GM18507 (cell line): Measurements from ENCODE around the gene APOA4.
"Not testable (repeated sequence)": the region's sequence is repeated elsewhere in the genome, so short reads cannot be mapped to it uniquely, and the experiment has no call there.

ENCODE experiments used
- DNase-seq: peaks from one replicate; pipeline ENCODE4 v3.0.0; 2011; ENCODE audit warnings: low read depth; ENCODE audit not compliant: insufficient read length; ENCODE audit errors: extremely low spot score
- FAIRE-seq: peaks from 2 replicates; lab custom pipeline; 2011; peaks lifted over from hg19 to GRCh38; lab: Jason Lieb, UNC

APOA4 gene

DNA sequence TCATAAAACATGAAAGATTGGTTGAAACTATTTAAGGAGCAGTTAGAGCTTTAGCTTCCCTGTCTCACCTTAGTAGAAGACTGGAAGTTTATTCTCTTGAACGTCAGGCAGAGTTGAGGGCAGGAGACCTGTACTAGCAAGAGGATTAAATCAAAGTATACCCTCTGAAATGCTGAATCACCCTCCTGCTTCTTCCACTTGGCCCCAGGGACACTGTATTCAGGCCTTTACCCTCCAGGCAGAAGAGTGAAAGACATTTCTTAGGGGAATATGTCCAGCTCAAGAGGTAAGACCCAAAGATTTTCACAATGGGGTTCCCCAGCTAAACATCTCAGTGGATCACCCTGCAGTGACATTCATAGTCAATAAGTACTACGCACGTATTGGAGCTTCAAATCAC is 11.9 kb downstream of the APOA4 start:
- DNase-seq (no peak), FAIRE-seq (no peak)

DNA sequence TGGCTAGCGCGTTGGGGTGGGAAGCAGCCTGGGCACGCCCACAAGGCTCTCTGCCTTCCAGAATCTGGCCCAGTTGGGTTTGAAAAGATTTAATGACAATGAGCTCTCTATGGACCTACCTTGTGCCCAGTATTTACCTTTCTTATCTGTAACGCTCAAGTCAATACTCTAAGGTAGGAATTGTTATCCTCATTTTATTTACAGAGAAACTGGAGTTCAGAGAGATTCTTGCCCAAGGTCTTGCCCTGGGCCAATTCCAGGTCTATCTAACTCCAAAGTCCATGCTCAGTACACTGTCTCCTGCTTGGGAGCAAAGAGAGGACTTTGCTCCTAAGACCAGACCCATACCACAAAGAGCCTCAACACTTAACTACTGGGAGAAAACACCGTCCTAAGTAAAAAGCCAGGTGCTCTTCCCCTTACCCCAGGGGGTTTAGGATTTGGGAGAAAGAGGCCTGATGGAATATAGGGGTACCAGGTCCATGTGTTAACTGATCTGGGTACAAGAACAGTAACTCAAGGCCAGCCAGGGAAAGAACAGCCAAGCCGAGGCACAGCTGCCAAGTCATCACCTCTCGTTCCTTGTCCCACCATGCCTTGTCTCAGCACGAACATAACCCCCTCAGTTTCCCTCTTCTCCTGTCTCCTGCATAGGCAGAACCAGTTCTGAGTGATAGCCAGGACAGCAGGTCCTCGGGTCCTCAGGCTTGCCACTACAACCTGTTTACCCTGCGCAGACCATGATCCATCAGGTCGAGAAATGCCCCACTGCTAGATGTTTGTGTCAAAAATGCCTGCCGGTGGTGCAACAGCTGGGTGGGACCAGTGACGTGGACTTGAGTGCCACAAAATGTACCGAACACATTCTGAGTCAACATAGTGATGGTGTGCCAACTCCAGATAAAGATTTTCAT is 14.6 kb downstream of the APOA4 start:
- DNase-seq (no peak), FAIRE-seq (no peak)

DNA sequence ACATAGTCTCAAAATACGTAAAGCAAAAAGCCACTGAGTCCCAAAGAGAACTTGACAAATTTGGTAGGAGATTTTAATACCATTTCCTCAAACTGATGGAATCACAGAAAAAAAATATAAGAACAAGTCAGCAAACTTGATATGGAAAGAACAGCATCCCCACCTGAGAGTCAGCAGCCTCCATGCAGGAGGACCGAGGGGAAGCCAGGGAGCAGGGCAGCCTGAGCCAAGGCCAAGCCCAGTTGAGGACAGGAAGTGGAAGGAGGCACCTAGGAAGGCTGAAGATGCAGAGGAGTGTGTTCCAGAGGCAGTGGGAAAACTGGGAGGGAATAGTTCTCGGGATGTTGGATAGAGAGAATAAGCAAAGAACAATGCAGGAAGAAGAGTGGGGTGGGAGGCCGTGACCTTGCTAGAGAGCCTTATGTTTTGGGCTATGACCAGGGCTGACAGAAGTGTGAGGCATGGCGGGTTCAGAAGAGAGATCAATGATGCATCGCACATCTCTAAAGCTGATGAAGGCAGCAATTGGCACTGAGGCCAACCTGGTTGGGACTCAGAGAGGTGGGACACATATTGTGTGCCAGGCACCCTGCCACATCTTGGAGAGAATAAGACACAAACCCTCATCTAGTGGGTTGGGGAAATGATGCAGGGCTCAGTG is 15.4 kb downstream of the APOA4 start:
- FAIRE-seq (no peak), DNase-seq (no peak)

DNA sequence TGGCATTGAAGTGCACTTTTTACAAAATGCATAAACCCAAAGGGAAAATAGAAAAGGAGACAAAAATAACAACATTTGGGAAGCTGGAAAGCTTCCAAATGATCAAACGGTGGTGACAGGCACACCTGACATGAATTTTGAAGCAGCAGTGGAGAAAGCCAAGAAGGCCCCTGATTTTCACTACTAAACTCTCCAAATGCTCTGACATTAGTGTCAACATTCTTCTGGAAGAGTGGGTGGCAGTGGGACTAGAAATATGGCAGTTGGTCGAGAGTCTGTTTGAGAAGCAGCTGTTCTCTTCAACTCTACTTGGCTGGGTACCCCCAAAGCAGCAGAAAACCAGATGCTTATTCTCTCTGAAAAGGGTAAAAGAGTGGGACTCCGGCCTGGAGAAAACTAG is 19.1 kb downstream of the APOA4 start:
- FAIRE-seq (no peak), DNase-seq (no peak)

DNA sequence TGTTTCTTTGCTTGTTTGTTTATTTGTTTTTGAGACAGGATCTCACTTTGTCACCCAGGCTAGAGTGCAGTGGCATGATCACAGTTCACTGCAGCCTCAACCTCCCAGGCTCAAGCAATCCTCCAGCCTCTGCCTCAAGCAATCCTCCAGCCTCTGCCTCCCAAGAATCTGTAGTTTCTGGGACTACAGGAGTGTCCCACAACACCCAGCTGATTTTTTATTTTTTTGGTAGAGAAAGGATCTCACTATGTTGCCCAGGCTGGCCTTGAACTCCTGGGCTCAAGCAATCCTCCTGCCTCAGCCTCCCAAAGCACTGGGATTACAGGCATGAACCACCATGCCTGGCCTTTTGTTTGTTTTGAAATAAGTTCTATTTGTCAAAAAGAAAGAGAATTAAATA is 21.4 kb downstream of the APOA4 start:
- not testable (repeated sequence) for FAIRE-seq, DNase-seq

DNA sequence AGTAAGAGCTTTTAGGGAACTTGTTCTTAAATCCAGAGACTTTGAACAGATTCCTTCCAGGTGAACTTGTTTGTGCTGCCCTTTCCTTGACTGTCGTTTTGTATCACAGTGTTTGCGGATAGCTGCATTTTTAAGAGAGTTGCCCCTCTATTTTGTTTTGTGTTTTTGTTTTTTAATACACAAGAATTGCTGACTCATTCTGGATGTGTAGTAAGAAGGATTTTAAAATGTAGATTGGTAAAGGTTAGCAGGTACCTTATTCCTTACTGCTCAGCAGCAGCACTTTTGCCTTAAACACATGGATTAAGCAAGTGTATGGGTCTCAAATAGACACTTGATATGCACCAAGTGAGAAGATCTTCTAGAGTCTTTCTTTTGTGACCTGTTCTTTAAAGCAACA is 22.5 kb downstream of the APOA4 start:
- no peak for FAIRE-seq
- no peak for DNase-seq

DNA sequence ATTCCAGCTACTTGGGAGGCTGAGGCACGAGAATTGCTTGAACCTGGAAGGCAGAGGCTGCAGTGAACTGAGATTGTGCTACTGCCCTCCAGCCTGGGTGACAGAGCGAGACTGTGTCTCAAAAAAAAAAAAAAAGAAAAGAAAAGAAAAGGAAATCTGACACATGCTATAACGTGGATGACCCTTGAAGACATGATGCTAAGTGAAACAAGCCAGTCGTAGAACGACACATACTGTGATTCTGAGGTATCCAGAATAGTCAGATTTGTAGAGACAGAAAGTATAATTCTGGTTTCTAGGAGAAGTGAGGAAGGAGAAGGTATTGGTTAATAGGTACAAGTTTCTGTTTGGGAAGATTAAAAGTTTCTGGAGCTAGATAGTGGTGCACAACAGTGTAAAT is 24.7 kb downstream of the APOA4 start:
- DNase-seq (no peak), FAIRE-seq (no peak)

DNA sequence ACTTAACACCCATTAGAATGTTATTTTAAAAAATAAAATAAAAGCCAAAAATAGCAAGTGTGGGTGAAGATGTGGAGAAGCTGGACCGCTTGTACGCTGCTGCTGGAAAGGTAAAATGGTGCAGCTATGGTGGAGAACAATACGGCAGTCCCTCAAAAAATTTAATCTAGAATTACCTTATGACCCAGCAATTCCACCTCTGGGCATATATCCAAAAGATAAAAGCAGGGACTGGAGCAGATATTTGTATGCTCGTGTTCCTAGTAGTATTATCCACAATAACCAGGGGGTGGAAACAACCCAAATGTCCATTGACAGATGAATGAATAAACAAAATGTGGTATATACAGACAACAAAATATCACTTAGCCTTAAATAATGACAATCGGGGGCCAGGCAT is 25.3 kb downstream of the APOA4 start:
- DNase-seq (no peak), FAIRE-seq (no peak)

DNA sequence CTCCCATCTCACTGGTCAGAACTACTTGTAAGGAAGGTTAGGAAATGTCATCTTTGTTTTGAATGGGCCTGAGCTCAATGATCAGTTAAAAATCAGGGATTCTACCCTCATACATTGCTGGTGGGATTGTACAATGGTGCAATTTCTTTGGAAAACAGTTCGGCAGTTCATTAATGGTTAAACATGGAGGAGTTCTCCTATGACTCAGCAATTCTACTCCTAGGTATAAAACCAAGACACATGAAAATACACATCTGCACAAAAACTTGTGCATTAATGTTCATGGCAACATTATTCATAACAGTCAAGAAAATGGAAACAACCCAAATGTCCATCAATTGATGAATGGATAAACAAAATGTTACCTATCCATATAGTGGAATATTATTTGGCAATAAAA is 26.6 kb downstream of the APOA4 start:
- FAIRE-seq (no peak), DNase-seq (no peak)

DNA sequence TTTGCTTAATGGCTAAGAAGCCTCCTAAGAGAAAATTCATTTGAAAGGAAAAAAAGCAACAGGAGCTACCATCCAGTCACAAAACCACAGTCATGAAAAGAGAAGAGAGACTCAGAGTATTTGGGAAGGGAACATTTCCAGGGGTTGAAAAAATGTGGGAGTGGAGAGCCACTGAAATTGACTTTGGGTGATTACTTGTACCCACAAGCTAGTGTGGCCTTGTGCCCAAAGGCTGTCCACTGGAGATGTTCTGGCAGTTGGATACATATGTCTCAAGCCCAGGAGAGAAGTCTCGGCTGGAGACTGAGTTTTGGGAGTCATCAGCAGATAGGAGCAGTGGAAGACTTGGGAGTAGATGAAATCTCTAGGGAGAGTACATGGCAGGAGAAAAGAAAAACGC is 28.3 kb downstream of the APOA4 start:
- no peak for FAIRE-seq
- no peak for DNase-seq

DNA sequence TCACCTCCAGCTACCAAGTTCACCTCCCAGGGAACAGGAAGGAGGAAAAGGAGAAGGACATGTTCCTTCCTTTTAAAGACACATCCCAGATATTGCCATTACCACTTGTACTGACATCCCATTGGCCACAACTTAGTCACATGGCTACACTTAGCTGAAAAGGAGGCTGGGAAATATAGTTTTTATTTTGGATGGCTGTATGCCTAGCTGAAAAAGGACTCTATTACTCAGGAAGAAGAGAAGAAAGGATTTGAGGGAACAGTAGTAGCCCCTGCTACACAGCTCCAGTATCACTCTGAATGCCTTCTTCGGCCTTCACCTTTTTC is 29.4 kb downstream of the APOA4 start:
- no peak for FAIRE-seq
- no peak for DNase-seq

DNA sequence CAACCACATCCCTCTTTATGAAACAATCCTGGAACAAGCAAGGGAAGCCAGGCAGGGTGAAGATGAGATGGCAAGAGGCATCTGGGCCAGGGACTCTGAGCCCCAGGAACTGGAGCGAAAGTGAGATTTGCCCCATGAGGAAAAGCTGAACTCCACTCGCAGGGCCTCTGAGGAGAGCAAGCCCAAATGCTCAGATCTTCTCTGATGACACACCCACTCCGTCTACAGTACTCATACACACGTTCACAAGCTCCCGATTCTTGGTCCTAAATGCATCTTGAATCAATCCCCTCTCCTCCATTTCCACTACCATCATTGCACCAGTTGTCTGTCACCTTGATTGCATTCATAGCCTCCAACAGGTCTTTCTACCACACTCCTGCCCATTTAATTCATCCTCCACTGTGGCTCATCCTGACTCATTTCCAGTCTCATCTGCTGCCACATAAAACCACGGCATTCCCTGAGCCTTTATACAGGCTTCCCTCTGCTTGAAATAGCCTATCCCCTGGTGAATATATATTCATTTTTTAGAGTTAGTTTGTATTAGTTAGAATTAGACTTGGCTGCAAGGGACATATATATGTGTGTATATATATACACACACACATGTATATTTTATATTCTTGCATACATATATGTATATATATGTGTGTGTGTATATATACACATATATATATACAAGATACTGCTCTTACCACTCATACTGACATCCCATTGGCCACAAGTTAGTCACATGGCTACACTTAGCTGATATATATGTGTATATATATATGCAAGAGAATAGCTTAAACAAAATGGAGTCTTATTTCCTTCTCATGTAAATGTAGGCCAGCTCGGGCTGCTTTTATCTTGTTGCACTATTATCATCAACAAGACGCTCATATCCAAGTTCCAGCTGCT is 30.0 kb downstream of the APOA4 start:
- FAIRE-seq = no peak
- DNase-seq = no peak

DNA sequence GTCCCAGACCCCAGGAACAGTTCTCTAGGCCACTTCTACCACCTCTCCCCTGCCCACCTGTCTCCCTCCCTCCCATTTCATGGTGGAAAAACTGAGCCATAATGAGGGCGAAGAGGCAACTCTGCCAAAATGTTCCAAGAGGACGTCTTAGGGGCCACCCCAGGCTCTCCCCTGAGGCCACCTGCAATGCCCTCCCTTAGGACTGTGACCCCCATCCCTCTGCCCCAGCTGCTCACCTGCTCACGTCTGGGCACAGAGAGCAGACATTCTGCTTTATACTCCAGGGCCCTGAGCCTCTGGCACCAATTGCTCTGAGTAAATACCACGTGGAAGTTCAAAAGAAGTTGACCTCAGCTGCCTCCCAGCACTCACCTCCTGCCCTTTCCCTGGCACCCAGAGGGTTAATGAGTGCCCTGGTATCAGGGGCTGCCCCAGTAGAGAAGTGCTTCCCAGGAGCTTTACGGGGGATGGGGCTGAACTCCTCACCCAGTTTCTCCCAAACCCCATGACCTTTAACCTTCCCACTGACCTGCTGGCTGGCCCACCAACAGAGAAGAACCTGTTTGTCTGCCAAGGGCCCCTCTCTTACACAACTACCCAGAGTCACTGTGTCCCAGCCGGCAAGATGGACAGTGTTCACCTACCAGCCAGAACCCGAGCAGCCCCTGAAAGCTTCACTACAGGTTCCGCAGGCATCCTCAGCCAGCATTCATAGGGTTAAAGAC is 30.8 kb downstream of the APOA4 start:
- no peak for FAIRE-seq
- DNase-seq = no peak

DNA sequence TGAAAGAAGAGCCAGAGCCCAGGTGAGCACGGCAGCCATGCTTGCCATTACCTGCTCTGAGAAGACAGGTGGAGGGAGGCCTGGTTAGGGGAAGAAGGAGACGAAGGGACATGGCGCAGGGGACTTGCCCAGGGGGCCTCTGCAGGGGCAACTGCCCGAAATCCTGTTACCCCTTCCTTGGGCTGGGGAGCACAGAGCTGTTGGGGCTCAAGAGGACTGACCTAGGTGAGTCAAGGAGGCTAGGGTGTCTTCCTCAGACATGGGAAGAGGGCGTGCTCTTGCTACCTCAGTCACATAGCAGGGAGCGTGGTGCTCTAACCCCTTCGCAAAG is 31.3 kb downstream of the APOA4 start, which contains the start of gene APOA5:
APOA5 (minus strand) TSS at position 67 of the 331 bp plus-strand sequence; CDS start at position 48, 19 bp downstream.
- no peak for FAIRE-seq
- no peak for DNase-seq

DNA sequence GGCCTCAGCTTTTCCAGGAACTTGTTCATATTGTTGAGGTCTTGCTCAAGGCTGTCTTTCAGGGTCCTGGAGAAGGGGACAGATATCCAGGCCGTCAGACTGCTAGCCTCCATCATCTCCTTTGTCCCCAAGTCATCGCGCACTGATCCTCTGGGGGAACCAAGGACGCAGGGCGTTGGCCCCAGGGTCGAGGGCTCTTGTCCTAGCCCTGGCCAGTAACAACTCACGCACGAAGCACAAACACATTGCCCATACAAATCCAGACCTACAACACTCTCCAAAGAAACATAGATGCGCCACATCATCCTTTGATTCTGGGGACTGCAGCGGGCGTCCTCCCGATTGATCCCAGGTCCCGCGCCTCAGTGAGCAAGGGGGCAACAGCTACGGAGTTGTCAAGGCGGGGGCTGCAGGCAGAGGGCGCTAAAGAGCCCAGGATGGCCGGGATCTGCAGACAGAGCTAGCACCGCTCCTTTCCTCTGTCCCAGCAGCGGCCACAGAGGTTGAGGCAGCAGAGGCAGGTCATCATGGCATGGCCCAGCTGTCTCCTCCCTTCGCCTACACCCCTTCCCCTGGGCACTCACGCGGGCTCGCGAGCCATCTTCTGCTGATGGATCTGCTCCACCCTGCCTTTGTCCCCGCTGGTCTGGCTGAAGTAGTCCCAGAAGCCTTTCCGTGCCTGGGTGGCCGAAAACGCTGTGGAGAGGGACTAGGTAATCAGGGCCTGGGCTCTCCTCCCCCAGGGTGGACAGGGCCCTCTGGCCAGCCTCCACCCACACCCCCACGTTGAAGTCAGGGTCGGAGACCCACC is 31.9 kb downstream of the APOA4 start:
- peak; percentile 67 for DNase-seq
- FAIRE-seq = peak; percentile 64

DNA sequence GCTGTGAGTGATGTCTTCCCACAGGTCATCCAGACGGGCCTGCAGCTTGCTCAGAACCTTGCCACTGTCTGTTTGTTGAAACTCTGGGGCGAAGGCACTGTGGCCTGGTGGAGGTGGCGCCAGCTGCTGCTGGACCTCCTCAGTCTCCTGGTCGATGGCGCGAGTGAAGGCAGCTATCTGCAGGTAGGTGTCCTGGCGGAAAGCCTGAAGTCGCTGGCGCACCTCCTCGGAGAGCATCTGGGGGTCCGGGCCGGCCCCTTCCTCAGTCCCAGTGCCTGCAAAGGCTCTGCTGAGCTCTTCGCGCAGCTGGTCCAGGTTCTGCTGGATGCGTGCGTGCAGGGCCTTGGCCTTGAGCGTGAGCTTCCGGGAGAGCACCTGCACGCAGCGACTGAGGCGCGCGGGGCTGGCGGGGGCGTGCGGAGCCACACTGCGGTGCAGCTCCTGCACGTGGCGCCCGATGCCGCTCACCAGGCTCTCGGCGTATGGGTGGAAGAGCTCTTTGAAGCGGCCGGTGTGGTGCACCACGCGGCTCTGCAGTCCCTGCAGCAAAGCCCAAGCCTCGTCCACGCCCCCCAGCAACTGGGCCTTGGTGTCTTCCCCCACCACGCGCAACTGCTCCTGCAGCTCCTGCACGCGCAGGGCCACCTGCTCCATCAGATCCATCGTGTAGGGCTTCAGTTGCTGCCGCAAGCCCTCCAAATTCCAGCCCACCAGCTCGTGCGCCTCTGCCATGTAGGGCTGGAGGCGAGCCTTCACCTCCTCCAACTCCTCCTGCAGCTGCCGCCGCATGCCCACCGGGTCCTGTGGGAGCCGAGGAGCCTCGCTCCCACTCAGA is 32.7 kb downstream of the APOA4 start:
- DNase-seq = no peak
- no peak for FAIRE-seq

DNA sequence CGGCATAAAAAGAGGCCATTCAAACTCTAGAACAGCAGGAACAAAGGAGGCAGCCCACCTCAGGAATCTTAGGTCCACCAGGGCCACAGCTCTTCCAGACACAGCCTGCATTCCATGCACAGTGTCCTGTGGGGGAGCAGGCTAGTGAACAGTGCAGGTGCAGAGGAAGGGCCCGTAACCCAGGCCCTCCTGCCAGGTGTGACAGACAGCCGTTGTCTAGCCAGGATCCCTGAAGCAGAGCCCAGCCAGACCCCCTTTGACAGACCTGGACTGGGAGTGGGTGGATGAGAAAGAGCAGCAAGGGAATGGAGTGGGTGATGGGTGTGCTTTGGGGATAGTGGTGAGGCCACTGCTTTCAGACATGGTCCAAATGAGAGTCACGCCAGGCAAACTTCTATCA is 34.1 kb downstream of the APOA4 start:
- DNase-seq (no peak), FAIRE-seq (no peak)

DNA sequence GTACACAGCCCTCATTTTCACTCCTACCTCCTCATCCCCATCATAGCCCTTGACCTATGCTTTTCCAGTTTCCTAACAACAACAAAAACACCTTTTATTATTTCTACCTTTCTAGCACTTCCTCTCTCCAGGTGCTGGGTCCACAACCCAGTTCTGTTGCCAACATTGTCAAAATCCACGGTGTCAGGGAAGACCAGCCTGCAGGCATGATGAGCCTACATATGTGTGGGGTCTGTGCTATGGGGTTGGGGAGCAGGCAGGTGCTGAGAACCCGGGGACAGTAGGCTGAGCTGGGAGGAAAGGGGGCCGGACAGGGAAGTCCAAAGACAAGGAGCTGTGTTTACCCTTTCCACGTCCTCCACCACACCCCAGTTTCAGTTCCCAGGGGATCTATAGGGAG is 34.6 kb downstream of the APOA4 start:
- DNase-seq = no peak
- no peak for FAIRE-seq
